ENCODE measurements around the gene FGFR3. TPM values are rescaled to one million over a fixed set of nuclear protein-coding genes. Genes with fewer than 3 reads are reported as not detected.

The FGFR3 gene
- total and polyA plus RNA-seq, 2 of the 8 experiments (the other 6 are each of a cell fraction or from before 2014, with no cell fraction given), result 9.0 to 19.5 TPM

- TF ChIP-seq SIX5 (IDR thresholded peaks at IDR 0.05; ENCODE audit: low read depth, low read length) (peak; percentile 92), HDAC2 (IDR thresholded peaks at IDR 0.05; ENCODE audit: borderline replicate concordance in 1 of 2, low read depth in 2 of 2, low read length in 2 of 2) (peak in 1 of 2 experiments; percentile 43; a peak in 1 of 4 replicates), SP4 (IDR thresholded peaks at IDR 0.05; ENCODE audit: low read length) (0 out of 2 replicates have a peak, but pooled peaks have one; percentile 46), FOSL1 (IDR thresholded peaks at IDR 0.05; ENCODE audit: insufficient read depth, low read depth, low read length) (0 out of 2 replicates have a peak, but pooled peaks have one; percentile 34), TCF12 (IDR thresholded peaks at IDR 0.05; ENCODE audit: low read depth, low read length) (0 out of 2 replicates have a peak, but pooled peaks have one; percentile 23), USF2 (IDR thresholded peaks at IDR 0.05; ENCODE audit: low read length) (no peak), TAF1 (IDR thresholded peaks at IDR 0.05; ENCODE audit: low read depth, low read length) (peak; percentile 30; the same call in 1 of the 2 replicates), RNF2 (IDR thresholded peaks at IDR 0.05; ENCODE audit: borderline replicate concordance, low read depth, low read length, missing control alignments, poor library complexity, severe bottlenecking) (peak; percentile 21), MAFK (IDR thresholded peaks at IDR 0.05; ENCODE audit: low read depth, low read length) (no peak), PHF8 (conservative IDR thresholded peaks at IDR 0.05; ENCODE audit: low read depth, low read length) (peak; percentile 55; the same call in 1 of the 2 replicates)
Measured at GRCh38 chr4:1856071-1856942, 63.2 kb downstream of the FGFR3 start, which contains the start of gene LETM1 (continued).

Data from H1 (cell line).